Smooth muscle cell (in vitro differentiated cells): ENCODE measurements around the gene NR3C2. TPM values are rescaled to one million over a fixed set of nuclear protein-coding genes. Genes with fewer than 3 reads are reported as not detected.

ENCODE experiments used
- DNase-seq: peaks from one replicate; lab custom pipeline; 2025; ENCODE audit not compliant: unreplicated experiment; lab: John Stamatoyannopoulos, UW
- H2AFZ ChIP-seq: fragments of 200-600 bp; sonication (generic); 2 replicates; pipeline ENCODE4 v1.6.0; 2016; ENCODE audit warnings: antibody characterized with exemption, low read depth, mild to moderate bottlenecking
- H3F3A ChIP-seq: fragments of 200-600 bp; sonication (generic); 2 replicates; pipeline ENCODE4 v1.6.0; 2017; ENCODE audit warnings: antibody characterized with exemption, low read depth
- H3K27ac ChIP-seq: fragments of 200-600 bp; sonication (generic); 2 replicates; pipeline ENCODE4 v1.5.1; 2016; ENCODE audit warnings: low read depth, mild to moderate bottlenecking
- H3K27me3 ChIP-seq: fragments of 200-600 bp; sonication (generic); 2 replicates; pipeline ENCODE4 v1.6.1; 2016; ENCODE audit warnings: low read depth, mild to moderate bottlenecking
- H3K36me3 ChIP-seq: fragments of 200-600 bp; sonication (generic); 2 replicates; pipeline ENCODE4 v1.5.1; 2016; ENCODE audit warnings: low read depth
- H3K4me1 ChIP-seq: fragments of 200-600 bp; sonication (generic); 2 replicates; pipeline ENCODE4 v1.5.1; 2016; ENCODE audit warnings: low read depth
- H3K4me2 ChIP-seq: fragments of 200-600 bp; sonication (generic); 2 replicates; pipeline ENCODE4 v1.6.0; 2016; ENCODE audit warnings: mild to moderate bottlenecking
- H3K4me3 ChIP-seq: fragments of 200-600 bp; sonication (generic); 2 replicates; pipeline ENCODE4 v1.5.1; 2016; ENCODE audit warnings: mild to moderate bottlenecking
- H3K79me2 ChIP-seq: fragments of 200-600 bp; sonication (generic); 2 replicates; pipeline ENCODE4 v1.6.0; 2016; ENCODE audit warnings: low read depth, mild to moderate bottlenecking
- H3K9ac ChIP-seq: fragments of 200-600 bp; sonication (generic); 2 replicates; pipeline ENCODE4 v1.6.0; 2016; ENCODE audit warnings: low read depth
- H3K9me3 ChIP-seq: fragments of 200-600 bp; sonication (generic); replicated peaks from 2 replicates; pipeline ENCODE4 v1.5.1; 2016; ENCODE audit warnings: low read depth
- H4K20me1 ChIP-seq: fragments of 200-600 bp; sonication (generic); 2 replicates; pipeline ENCODE4 v1.6.0; 2016; ENCODE audit warnings: low read depth
- CTCF ChIP-seq: fragments of 200-600 bp; sonication (generic); IDR thresholded peaks from 2 replicates; pipeline ENCODE4 v1.5.1; 2017; ENCODE audit warnings: borderline replicate concordance, mild to moderate bottlenecking, antibody characterized with exemption; ENCODE audit not compliant: insufficient read depth, poor library complexity, severe bottlenecking
- WGBS: methylation state at CpG from one replicate; pipeline ENCODE4 v1.1.7; 2016; ENCODE audit warnings: low lambda C conversion rate; 5-methylcytosine and 5-hydroxymethylcytosine counted together
- polyA plus RNA-seq: library from polyadenylated mRNA; unstranded; fragments of >200 nt; fragmentation: Nextera tagmentation; extraction: Ambion mirVana; gene quantifications from 2 replicates; pipeline ENCODE4 v1.2.1, GENCODE V29; 2016
- total RNA-seq: library from RNA; depleted of rRNA; stranded (reverse); fragments of >200 nt; gene quantifications from 2 replicates; pipeline ENCODE4 v1.2.3, GENCODE V29; 2014

NR3C2 gene
- total and polyA plus RNA-seq, 2 experiments from 2014 or later, result 0.09 TPM; not detected in 1

GRCh38 chr4:148312956-148313490, 129.2 kb downstream of the NR3C2 start:
- H3K27ac ChIP-seq, result no peak overlapping the region
- H3K4me1 ChIP-seq, result no peaks in the 10 kb centered on the region
- H3K36me3 ChIP-seq, result no peaks in the 10 kb centered on the region
- H4K20me1 ChIP-seq, result no peaks in the 10 kb centered on the region
- no peak for TF ChIP-seq CTCF
- H3F3A ChIP-seq, result no peaks in the 10 kb centered on the region
- H3K4me3 ChIP-seq, result no peak overlapping the region
- H2AFZ ChIP-seq, result no peak overlapping the region
- 65% methylated on average over 2 of the region's 2 CpGs for WGBS
- no peaks in the 10 kb centered on the region for H3K9me3 ChIP-seq
- H3K27me3 ChIP-seq, result no peaks in the 10 kb centered on the region
- no peak for DNase-seq
- H3K79me2 ChIP-seq, result no peaks in the 10 kb centered on the region
- H3K4me2 ChIP-seq, result peak overlapping the region; percentile 7
- no peak overlapping the region for H3K9ac ChIP-seq

GRCh38 chr4:148311526-148311925, 130.7 kb downstream of the NR3C2 start:
- Histone ChIP-seq H3K4me2 (peak overlapping the region; percentile 10), H4K20me1 (no peaks in the 10 kb centered on the region), H3K36me3 (no peaks in the 10 kb centered on the region), H3F3A (no peaks in the 10 kb centered on the region), H3K4me3 (no peak overlapping the region), H2AFZ (no peak overlapping the region), H3K4me1 (no peaks in the 10 kb centered on the region), H3K27me3 (no peaks in the 10 kb centered on the region), H3K27ac (no peak overlapping the region), H3K79me2 (no peaks in the 10 kb centered on the region), H3K9me3 (no peaks in the 10 kb centered on the region), H3K9ac (no peak overlapping the region)
- TF ChIP-seq CTCF, result no peak
- DNase-seq, result no peak

- Histone ChIP-seq H3K79me2 (no peaks in the 10 kb centered on the region), H3K9ac (no peak overlapping the region), H3K4me2 (no peak overlapping the region), H4K20me1 (no peaks in the 10 kb centered on the region), H3K4me1 (no peaks in the 10 kb centered on the region), H3K4me3 (no peak overlapping the region), H3K9me3 (no peaks in the 10 kb centered on the region), H3F3A (no peaks in the 10 kb centered on the region), H2AFZ (no peak overlapping the region), H3K36me3 (no peaks in the 10 kb centered on the region), H3K27me3 (no peaks in the 10 kb centered on the region), H3K27ac (no peak overlapping the region)
- 65% methylated on average over 3 of the region's 3 CpGs for WGBS
- no peak for DNase-seq
- TF ChIP-seq CTCF, result no peak
These were observed 131.5 kb downstream of the NR3C2 start for GRCh38 chr4:148310756-148311155.

GRCh38 chr4:148305751-148306150, 136.5 kb downstream of the NR3C2 start:
- H3K9ac ChIP-seq, result no peak overlapping the region
- H4K20me1 ChIP-seq, result no peaks in the 10 kb centered on the region
- no peak for TF ChIP-seq CTCF
- no peak overlapping the region for H3K4me3 ChIP-seq
- no peaks in the 10 kb centered on the region for H3F3A ChIP-seq
- no peaks in the 10 kb centered on the region for H3K79me2 ChIP-seq
- no peak for DNase-seq
- H3K4me2 ChIP-seq, result no peak overlapping the region
- 79% methylated on average over 3 of the region's 3 CpGs for WGBS
- no peak overlapping the region for H3K27ac ChIP-seq
- H3K27me3 ChIP-seq, result no peaks in the 10 kb centered on the region
- no peaks in the 10 kb centered on the region for H3K4me1 ChIP-seq
- no peak overlapping the region for H2AFZ ChIP-seq
- H3K36me3 ChIP-seq, result no peaks in the 10 kb centered on the region
- no peaks in the 10 kb centered on the region for H3K9me3 ChIP-seq
